Measurements from ENCODE around the gene NDUFA8. TPM values are rescaled to one million over a fixed set of nuclear protein-coding genes. Genes with fewer than 3 reads are reported as not detected.

NDUFA8 gene
- total RNA-seq, 2 donors from 2014 or later = 11.9 to 16.9 TPM

- H3K36me3 ChIP-seq (replicated peaks in 1 of 2; ENCODE audit: insufficient read depth in 1 of 2, low read depth in 2 of 2) = no peaks in the 10 kb centered on the region
- DNase-seq (no peak), ATAC-seq (no peak)
- H3K4me1 ChIP-seq = no peaks in the 10 kb centered on the region
- H3K27ac ChIP-seq = no peak overlapping the region
- no peak overlapping the region for H3K4me3 ChIP-seq
- intact Hi-C loops (cut with DNase I) = no loop called here
- TF ChIP-seq CTCF (IDR thresholded peaks at IDR 0.05) = no peak
- no peak for TF ChIP-seq POLR2A (IDR thresholded peaks at IDR 0.05)
- WGBS, 2 donors = 75 to 76% methylated on average over 4 to 5 of the region's 5 CpGs
- H3K9me3 ChIP-seq = no peaks in the 10 kb centered on the region
- no peaks in the 10 kb centered on the region for H3K27me3 ChIP-seq
Measured at GRCh38 chr9:122186301-122186700, 26.7 kb upstream of the NDUFA8 start.

GRCh38 chr9:122184551-122184950 is 25.0 kb upstream of the NDUFA8 start:
- 79 to 80% methylated on average over 1 of the region's 1 CpG for WGBS, 2 donors

GRCh38 chr9:122183501-122183900 is 23.9 kb upstream of the NDUFA8 start:
- no peaks in the 10 kb centered on the region for H3K4me1 ChIP-seq
- intact Hi-C loops (cut with DNase I) = no loop called here
- H3K4me3 ChIP-seq = no peak overlapping the region
- ATAC-seq (no peak), DNase-seq (no peak)
- H3K36me3 ChIP-seq (replicated peaks in 1 of 2; ENCODE audit: insufficient read depth in 1 of 2, low read depth in 2 of 2) = no peaks in the 10 kb centered on the region
- H3K27me3 ChIP-seq = no peaks in the 10 kb centered on the region
- no peak for TF ChIP-seq POLR2A (IDR thresholded peaks at IDR 0.05)
- no peak for TF ChIP-seq CTCF (IDR thresholded peaks at IDR 0.05)
- no peaks in the 10 kb centered on the region for H3K9me3 ChIP-seq
- no peak overlapping the region for H3K27ac ChIP-seq
- 70 to 82% methylated on average over 7 of the region's 7 CpGs for WGBS, 2 donors

More at GRCh38 chr9:122184551-122184950, 25.0 kb upstream of the NDUFA8 start:
- Histone ChIP-seq H3K27ac (no peak overlapping the region), H3K36me3 (replicated peaks in 1 of 2; ENCODE audit: insufficient read depth in 1 of 2, low read depth in 2 of 2) (no peaks in the 10 kb centered on the region), H3K4me1 (no peaks in the 10 kb centered on the region), H3K27me3 (no peaks in the 10 kb centered on the region), H3K9me3 (no peaks in the 10 kb centered on the region), H3K4me3 (no peak overlapping the region)
- intact Hi-C loops (cut with DNase I) = no loop called here
- ATAC-seq = no peak
- DNase-seq = no peak
- no peak for TF ChIP-seq CTCF (IDR thresholded peaks at IDR 0.05)
- no peak for TF ChIP-seq POLR2A (IDR thresholded peaks at IDR 0.05)

- ATAC-seq (no peak), DNase-seq (no peak)
- no peaks in the 10 kb centered on the region for H3K4me1 ChIP-seq
- TF ChIP-seq POLR2A (IDR thresholded peaks at IDR 0.05) (no peak), CTCF (IDR thresholded peaks at IDR 0.05) (no peak)
- H3K4me3 ChIP-seq = no peak overlapping the region
- intact Hi-C loops (cut with DNase I) = no loop called here
- H3K36me3 ChIP-seq (replicated peaks in 1 of 2; ENCODE audit: insufficient read depth in 1 of 2, low read depth in 2 of 2) = no peaks in the 10 kb centered on the region
- no peaks in the 10 kb centered on the region for H3K27me3 ChIP-seq
- no peaks in the 10 kb centered on the region for H3K9me3 ChIP-seq
- WGBS, 2 donors = 25 to 31% methylated on average over 4 of the region's 4 CpGs
- no peak overlapping the region for H3K27ac ChIP-seq
Measured at GRCh38 chr9:122180633-122181032, 21.1 kb upstream of the NDUFA8 start.

- no peak overlapping the region for H3K4me3 ChIP-seq
- ATAC-seq (no peak), DNase-seq (no peak)
- no peaks in the 10 kb centered on the region for H3K4me1 ChIP-seq
- TF ChIP-seq CTCF (IDR thresholded peaks at IDR 0.05) = no peak
- TF ChIP-seq POLR2A (IDR thresholded peaks at IDR 0.05) = no peak
- H3K9me3 ChIP-seq = no peaks in the 10 kb centered on the region
- no peaks in the 10 kb centered on the region for H3K36me3 ChIP-seq (replicated peaks in 1 of 2; ENCODE audit: insufficient read depth in 1 of 2, low read depth in 2 of 2)
- intact Hi-C loops (cut with DNase I) = loop anchor here (10.0 kb wide), 1 partner anchor 55 kb away; no protein-coding TSS in a partner anchor
- 71 to 85% methylated on average over 1 to 2 of the region's 2 CpGs for WGBS, 2 donors
- H3K27ac ChIP-seq = no peak overlapping the region
- no peaks in the 10 kb centered on the region for H3K27me3 ChIP-seq
Measured at GRCh38 chr9:122179690-122180074, 20.1 kb upstream of the NDUFA8 start.
